Fibroblast of lung (primary cell): Measurements from ENCODE around the gene OR2H1. TPM values are rescaled to one million over a fixed set of nuclear protein-coding genes. Genes with fewer than 3 reads are reported as not detected.

ENCODE experiments used
- DNase-seq, 2 donors: peaks; one replicate each; pipeline versions ENCODE4 v3.0.0 to v3.0.0-alpha.2; 2010; ENCODE audit warnings: low read depth in 2 of 2
- H2AFZ ChIP-seq: 2 replicates; pipeline ENCODE4 v1.5.1; 2012; ENCODE audit warnings: low read length, control low read depth, inconsistent platforms
- H3K27ac ChIP-seq: 2 replicates; pipeline ENCODE4 v1.5.1; 2011; ENCODE audit warnings: low read length, control low read depth; ENCODE audit not compliant: insufficient read depth
- H3K27me3 ChIP-seq: 2 replicates; pipeline ENCODE4 v1.5.1; 2011; ENCODE audit warnings: mild to moderate bottlenecking, low read length; ENCODE audit not compliant: control insufficient read depth, insufficient read depth
- H3K36me3 ChIP-seq: 2 replicates; pipeline ENCODE4 v1.5.1; 2011; ENCODE audit warnings: low read length; ENCODE audit not compliant: control insufficient read depth, insufficient read depth
- H3K4me1 ChIP-seq: 2 replicates; pipeline ENCODE4 v1.5.1; 2011; ENCODE audit warnings: low read length; ENCODE audit not compliant: control insufficient read depth, insufficient read depth; ENCODE audit errors: extremely low read depth
- H3K4me2 ChIP-seq: 2 replicates; pipeline ENCODE4 v1.5.1; 2011; ENCODE audit warnings: low read length, control low read depth; ENCODE audit not compliant: insufficient read depth; ENCODE audit errors: extremely low read depth
- H3K4me3 ChIP-seq, 4 experiments: fragments of 200-600 bp in 1 of 4; sonication (generic) in 1 of 4; replicated peaks in 1 of 4; 2 replicates each; pipeline ENCODE4 v1.5.1; 2011 to 2016; ENCODE audit warnings: low read length in 4 of 4, low read depth in 3 of 4, mild to moderate bottlenecking in 3 of 4, control low read depth in 2 of 4, inconsistent platforms in 1 of 4, mixed read lengths in 1 of 4; ENCODE audit not compliant: insufficient read depth in 1 of 4; ENCODE audit errors: control extremely low read depth in 1 of 4
- H3K79me2 ChIP-seq: 2 replicates; pipeline ENCODE4 v1.5.1; 2012; ENCODE audit warnings: mild to moderate bottlenecking, low read length, inconsistent platforms; ENCODE audit not compliant: control insufficient read depth, insufficient read depth
- H3K9ac ChIP-seq: 2 replicates; pipeline ENCODE4 v1.5.1; 2011; ENCODE audit warnings: mild to moderate bottlenecking, low read length, control low read depth; ENCODE audit not compliant: insufficient read depth
- H3K9me3 ChIP-seq: 2 replicates; pipeline ENCODE4 v1.5.1; 2012; ENCODE audit warnings: low read depth, low read length; ENCODE audit not compliant: control insufficient read depth, insufficient read depth
- H4K20me1 ChIP-seq: 2 replicates; pipeline ENCODE4 v1.5.1; 2011; ENCODE audit warnings: low read length; ENCODE audit not compliant: control insufficient read depth, insufficient read depth; ENCODE audit errors: extremely low read depth
- CTCF ChIP-seq, 2 donors: IDR thresholded peaks in 1 of 2; conservative IDR thresholded peaks in 1 of 2; 1 replicate in 1 of 2; 2 replicates in 1 of 2; pipeline ENCODE4 v1.5.1; 2011 to 2012; ENCODE audit warnings: low read length in 2 of 2, control low read depth in 1 of 2, inconsistent platforms in 1 of 2, low read depth in 1 of 2, mild to moderate bottlenecking in 1 of 2
- EZH2 ChIP-seq: IDR thresholded peaks from 2 replicates; pipeline ENCODE4 v1.5.1; 2012; ENCODE audit warnings: low read length, control low read depth, mild to moderate bottlenecking; ENCODE audit errors: missing control alignments
- polyA plus RNA-seq, 2 donors: library from polyadenylated mRNA; depleted of rRNA in 1 of 2; stranded (reverse) in 1 of 2; unstranded in 1 of 2; fragments of >200 nt; gene quantifications; 2 replicates each; pipeline ENCODE4 v1.2.1, GENCODE V29; 2011 to 2012; ENCODE audit warnings: missing spikeins in 1 of 2
- total RNA-seq: library from RNA; depleted of rRNA; stranded (reverse); fragments of >200 nt; gene quantifications from 2 replicates; pipeline ENCODE4 v1.2.1, GENCODE V29; 2014

Gene OR2H1
- total and polyA plus RNA-seq, 2 donors (not counting 1 experiment from before 2014, with no cell fraction given), result not detected

GRCh38 chr6:29451471-29452193 is 5.3 kb upstream of the OR2H1 start:
- H3K27ac ChIP-seq, result no peak overlapping the region
- DNase-seq, result peak in 1 of 2 donors; percentile 3
- no peak overlapping the region for H2AFZ ChIP-seq
- no peak overlapping the region for H3K4me2 ChIP-seq
- TF ChIP-seq EZH2 (no peak), CTCF (conservative IDR thresholded peaks at IDR 0.05 in 1 of 2, IDR thresholded peaks at IDR 0.05 in 1 of 2; ENCODE audit: low read depth in 1 of 2, low read length in 2 of 2) (no peak)
- no peaks in the 10 kb centered on the region for H4K20me1 ChIP-seq
- no peaks in the 10 kb centered on the region for H3K36me3 ChIP-seq
- no peaks in the 10 kb centered on the region for H3K4me1 ChIP-seq
- H3K27me3 ChIP-seq, result no peaks in the 10 kb centered on the region
- no peak overlapping the region for H3K9ac ChIP-seq
- no peaks in the 10 kb centered on the region for H3K79me2 ChIP-seq
- H3K9me3 ChIP-seq, result no peaks in the 10 kb centered on the region
- H3K4me3 ChIP-seq, result no peak overlapping the region

GRCh38 chr6:29461021-29461814 is 4.3 kb downstream of the OR2H1 start:
- no peak for TF ChIP-seq CTCF (conservative IDR thresholded peaks at IDR 0.05 in 1 of 2, IDR thresholded peaks at IDR 0.05 in 1 of 2; ENCODE audit: low read depth in 1 of 2, low read length in 2 of 2)
- TF ChIP-seq EZH2, result no peak
- Histone ChIP-seq H3K9me3 (no peaks in the 10 kb centered on the region), H3K4me3 (no peak overlapping the region), H3K9ac (no peak overlapping the region), H4K20me1 (no peaks in the 10 kb centered on the region), H3K27ac (no peak overlapping the region), H2AFZ (no peak overlapping the region), H3K27me3 (no peaks in the 10 kb centered on the region), H3K36me3 (no peaks in the 10 kb centered on the region), H3K79me2 (no peaks in the 10 kb centered on the region), H3K4me1 (no peaks in the 10 kb centered on the region), H3K4me2 (no peak overlapping the region)
- DNase-seq, result no peak

GRCh38 chr6:29462022-29462421 is 5.1 kb downstream of the OR2H1 start:
- H3K36me3 ChIP-seq, result no peaks in the 10 kb centered on the region

More at GRCh38 chr6:29462022-29462421, 5.1 kb downstream of the OR2H1 start:
- no peak overlapping the region for H2AFZ ChIP-seq
- no peaks in the 10 kb centered on the region for H3K79me2 ChIP-seq
- DNase-seq, result no peak
- TF ChIP-seq CTCF (conservative IDR thresholded peaks at IDR 0.05 in 1 of 2, IDR thresholded peaks at IDR 0.05 in 1 of 2; ENCODE audit: low read depth in 1 of 2, low read length in 2 of 2) (no peak), EZH2 (no peak)
- no peaks in the 10 kb centered on the region for H3K9me3 ChIP-seq
- no peaks in the 10 kb centered on the region for H4K20me1 ChIP-seq
- no peaks in the 10 kb centered on the region for H3K4me1 ChIP-seq
- no peaks in the 10 kb centered on the region for H3K27me3 ChIP-seq
- H3K9ac ChIP-seq, result no peak overlapping the region
- H3K4me2 ChIP-seq, result no peak overlapping the region
- no peak overlapping the region for H3K27ac ChIP-seq
- H3K4me3 ChIP-seq, result no peak overlapping the region
